ENCODE results near the gene PTX3.

GRCh38 chr3:157409516-157409915, 27.1 kb upstream of the PTX3 start:
- TF ChIP-seq, protein P1, sequence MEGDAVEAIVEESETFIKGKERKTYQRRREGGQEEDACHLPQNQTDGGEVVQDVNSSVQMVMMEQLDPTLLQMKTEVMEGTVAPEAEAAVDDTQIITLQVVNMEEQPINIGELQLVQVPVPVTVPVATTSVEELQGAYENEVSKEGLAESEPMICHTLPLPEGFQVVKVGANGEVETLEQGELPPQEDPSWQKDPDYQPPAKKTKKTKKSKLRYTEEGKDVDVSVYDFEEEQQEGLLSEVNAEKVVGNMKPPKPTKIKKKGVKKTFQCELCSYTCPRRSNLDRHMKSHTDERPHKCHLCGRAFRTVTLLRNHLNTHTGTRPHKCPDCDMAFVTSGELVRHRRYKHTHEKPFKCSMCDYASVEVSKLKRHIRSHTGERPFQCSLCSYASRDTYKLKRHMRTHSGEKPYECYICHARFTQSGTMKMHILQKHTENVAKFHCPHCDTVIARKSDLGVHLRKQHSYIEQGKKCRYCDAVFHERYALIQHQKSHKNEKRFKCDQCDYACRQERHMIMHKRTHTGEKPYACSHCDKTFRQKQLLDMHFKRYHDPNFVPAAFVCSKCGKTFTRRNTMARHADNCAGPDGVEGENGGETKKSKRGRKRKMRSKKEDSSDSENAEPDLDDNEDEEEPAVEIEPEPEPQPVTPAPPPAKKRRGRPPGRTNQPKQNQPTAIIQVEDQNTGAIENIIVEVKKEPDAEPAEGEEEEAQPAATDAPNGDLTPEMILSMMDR (IDR thresholded peaks at IDR 0.05 in 4 of 5, conservative IDR thresholded peaks at IDR 0.05 in 1 of 5) = no peak
- TF ChIP-seq POLR2A (IDR thresholded peaks at IDR 0.05) = no peak
